H9 (cell line): ENCODE data around the gene NRIP3. TPM values are rescaled to one million over a fixed set of nuclear protein-coding genes. Genes with fewer than 3 reads are reported as not detected.

ENCODE experiments used
- DNase-seq: peaks from one replicate; pipeline ENCODE4 v3.0.0-alpha.2; 2017
- H2AFZ ChIP-seq: one replicate; pipeline ENCODE4 v1.6.1; 2013; ENCODE audit warnings: mild to moderate bottlenecking, low read length, control low read depth, moderate library complexity
- H2AK5ac ChIP-seq: 2 replicates; pipeline ENCODE4 v1.6.1; 2013; ENCODE audit warnings: low read length, control low read depth, mixed read lengths; ENCODE audit not compliant: insufficient read length
- H2BK120ac ChIP-seq: one replicate; pipeline ENCODE4 v1.6.1; 2013; ENCODE audit warnings: low read depth, mild to moderate bottlenecking, low read length, control low read depth, inconsistent platforms; ENCODE audit not compliant: poor library complexity, severe bottlenecking
- H2BK12ac ChIP-seq: 2 replicates; pipeline ENCODE4 v1.6.1; 2013; ENCODE audit warnings: low read length, control low read depth, mixed read lengths, low read depth; ENCODE audit not compliant: insufficient read length
- H2BK15ac ChIP-seq: 2 replicates; pipeline ENCODE4 v1.6.1; 2013; ENCODE audit warnings: low read depth, low read length, control low read depth
- H2BK20ac ChIP-seq: one replicate; pipeline ENCODE4 v1.6.1; 2013; ENCODE audit warnings: low read depth, mild to moderate bottlenecking, low read length, control low read depth, inconsistent platforms; ENCODE audit not compliant: poor library complexity, severe bottlenecking
- H2BK5ac ChIP-seq: 2 replicates; pipeline ENCODE4 v1.6.1; 2013; ENCODE audit warnings: low read length, control low read depth, mixed read lengths; ENCODE audit not compliant: insufficient read length
- H3K14ac ChIP-seq: 2 replicates; pipeline ENCODE4 v1.6.1; 2013; ENCODE audit warnings: low read length, control low read depth; ENCODE audit not compliant: insufficient read depth
- H3K18ac ChIP-seq: 2 replicates; pipeline ENCODE4 v1.6.1; 2013; ENCODE audit warnings: low read depth, mild to moderate bottlenecking, mixed read lengths, low read length, control low read depth; ENCODE audit not compliant: insufficient read length
- H3K23ac ChIP-seq: 2 replicates; pipeline ENCODE4 v1.6.1; 2013; ENCODE audit warnings: low read length, control low read depth, mixed read lengths, low read depth; ENCODE audit not compliant: insufficient read length
- H3K23me2 ChIP-seq: 2 replicates; pipeline ENCODE4 v1.6.1; 2013; ENCODE audit warnings: low read depth, mild to moderate bottlenecking, mixed read lengths, low read length, control low read depth; ENCODE audit not compliant: insufficient read length, poor library complexity, severe bottlenecking
- H3K27ac ChIP-seq: 2 replicates; pipeline ENCODE4 v1.5.1; 2013; ENCODE audit warnings: low read length, control low read depth, mixed read lengths, low read depth; ENCODE audit not compliant: insufficient read length
- H3K27me3 ChIP-seq: 2 replicates; pipeline ENCODE4 v1.6.1; 2013; ENCODE audit warnings: low read length, control low read depth, inconsistent platforms; ENCODE audit not compliant: insufficient read depth
- H3K4ac ChIP-seq: 2 replicates; pipeline ENCODE4 v1.6.1; 2013; ENCODE audit warnings: low read depth, mild to moderate bottlenecking, control low read depth, inconsistent platforms, low read length, moderate library complexity
- H3K4me1 ChIP-seq: 2 replicates; pipeline ENCODE4 v1.6.1; 2013; ENCODE audit warnings: low read length, control low read depth, inconsistent platforms; ENCODE audit not compliant: insufficient read depth
- H3K4me2 ChIP-seq: 2 replicates; pipeline ENCODE4 v1.6.1; 2013; ENCODE audit warnings: low read length, control low read depth, mixed read lengths; ENCODE audit not compliant: insufficient read length, insufficient read depth
- H3K56ac ChIP-seq: 2 replicates; pipeline ENCODE4 v1.6.1; 2013; ENCODE audit warnings: low read depth, mild to moderate bottlenecking, mixed read lengths, low read length, control low read depth; ENCODE audit not compliant: insufficient read length
- H3K79me1 ChIP-seq: 2 replicates; pipeline ENCODE4 v1.6.1; 2013; ENCODE audit warnings: low read depth, mild to moderate bottlenecking, moderate library complexity, low read length, control low read depth, inconsistent platforms; ENCODE audit not compliant: insufficient read depth, poor library complexity, severe bottlenecking
- H3K79me2 ChIP-seq: 2 replicates; pipeline ENCODE4 v1.6.1; 2013; ENCODE audit warnings: low read length, control low read depth, inconsistent platforms; ENCODE audit not compliant: insufficient read depth
- H3K9ac ChIP-seq: 2 replicates; pipeline ENCODE4 v1.6.1; 2013; ENCODE audit warnings: low read length, control low read depth, mixed read lengths; ENCODE audit not compliant: insufficient read length; ENCODE audit errors: extremely low read depth
- H3K9me3 ChIP-seq: one replicate; pipeline ENCODE4 v1.6.1; 2013; ENCODE audit warnings: low read depth, low read length, inconsistent platforms; ENCODE audit not compliant: control insufficient read depth
- H3T11ph ChIP-seq: one replicate; pipeline ENCODE4 v1.6.1; 2013; ENCODE audit warnings: mild to moderate bottlenecking, low read length, control low read depth, inconsistent platforms
- H4K20me1 ChIP-seq: one replicate; pipeline ENCODE4 v1.6.1; 2013; ENCODE audit not compliant: control insufficient read depth, insufficient read length, insufficient read depth
- H4K5ac ChIP-seq: 2 replicates; pipeline ENCODE4 v1.6.1; 2013; ENCODE audit warnings: low read depth, mild to moderate bottlenecking, mixed read lengths, low read length, control low read depth; ENCODE audit not compliant: insufficient read length
- H4K8ac ChIP-seq: replicated peaks from 2 replicates; pipeline ENCODE4 v1.6.1; 2013; ENCODE audit warnings: low read length, control low read depth, mixed read lengths, low read depth; ENCODE audit not compliant: insufficient read length
- H4K91ac ChIP-seq: 2 replicates; pipeline ENCODE4 v1.6.1; 2013; ENCODE audit warnings: low read depth, mild to moderate bottlenecking, moderate library complexity, mixed read lengths, low read length, control low read depth; ENCODE audit not compliant: insufficient read length
- H3K27ac Mint-ChIP-seq, 3 experiments: 2 replicates in 2 of 3; 3 replicates in 1 of 3; pipeline ENCODE4 v1.8.0; 2020 to 2021; ENCODE audit warnings: mixed read lengths in 3 of 3, mild to moderate bottlenecking in 1 of 3, moderate library complexity in 1 of 3
- H3K27me3 Mint-ChIP-seq: 2 replicates; pipeline ENCODE4 v1.8.0; 2021; ENCODE audit warnings: low read depth, mild to moderate bottlenecking, moderate library complexity, mixed read lengths
- H3K36me3 Mint-ChIP-seq, 3 experiments: 2 replicates in 2 of 3; 3 replicates in 1 of 3; pipeline ENCODE4 v1.8.0; 2020 to 2021; ENCODE audit warnings: low read depth in 3 of 3, mixed read lengths in 3 of 3; ENCODE audit not compliant: insufficient read depth in 1 of 3
- H3K4me1 Mint-ChIP-seq, 2 experiments: 2 replicates each; pipeline ENCODE4 v1.8.0; 2020; ENCODE audit warnings: mixed read lengths in 2 of 2
- H3K4me3 Mint-ChIP-seq, 2 experiments: 2 replicates in 1 of 2; 3 replicates in 1 of 2; pipeline ENCODE4 v1.8.0; 2020 to 2021; ENCODE audit warnings: mild to moderate bottlenecking in 2 of 2, mixed read lengths in 2 of 2, moderate library complexity in 1 of 2
- H3K9me3 Mint-ChIP-seq, 2 experiments: 2 replicates in 1 of 2; 3 replicates in 1 of 2; pipeline ENCODE4 v1.8.0; 2020; ENCODE audit warnings: mild to moderate bottlenecking in 2 of 2, mixed read lengths in 2 of 2, moderate library complexity in 1 of 2
- CTCF ChIP-seq: fragments of 200-600 bp; sonication (generic); conservative IDR thresholded peaks from 3 replicates; pipeline ENCODE4 v1.8.0; 2021; ENCODE audit warnings: antibody characterized with exemption, mild to moderate bottlenecking
- WGBS: extraction: QIAGEN DNeasy Blood & Tissue Kit; methylation state at CpG from one replicate; pipeline ENCODE4 v1.1.7; 2013; ENCODE audit warnings: missing lambda C conversion rate, low lambda C conversion rate, mixed read lengths; ENCODE audit not compliant: insufficient read length; ENCODE audit errors: extremely low coverage; 5-methylcytosine and 5-hydroxymethylcytosine counted together
- total RNA-seq: library from RNA; stranded (reverse); gene quantifications from 2 replicates; pipeline ENCODE4 v1.2.1, GENCODE V29; 2021

Gene NRIP3
- total RNA-seq, 1 experiment from 2014 or later: 4.2 TPM

GRCh38 chr11:9020916-9021315 is 17.1 kb upstream of the NRIP3 start:
- no peaks in the 10 kb centered on the region for H3K9me3 Mint-ChIP-seq
- H2AFZ ChIP-seq: no peak overlapping the region
- H3K4me3 Mint-ChIP-seq: no peak overlapping the region
- no peak overlapping the region for H3T11ph ChIP-seq
- no peak overlapping the region for H3K27ac ChIP-seq
- no peak for TF ChIP-seq CTCF
- no peak overlapping the region for H2BK120ac ChIP-seq
- DNase-seq: no peak
- H3K27me3 ChIP-seq: no peaks in the 10 kb centered on the region
- no peak overlapping the region for H3K9ac ChIP-seq
- no peak overlapping the region for H4K91ac ChIP-seq
- H3K27ac Mint-ChIP-seq: no peak overlapping the region
- H4K5ac ChIP-seq: no peak overlapping the region
- H2BK20ac ChIP-seq: no peak overlapping the region
- H2AK5ac ChIP-seq: no peak overlapping the region
- no CpG with 5 or more reads among the region's 8 CpGs for WGBS
- H3K9me3 ChIP-seq: no peaks in the 10 kb centered on the region
- H3K23ac ChIP-seq: no peak overlapping the region
- no peaks in the 10 kb centered on the region for H3K79me1 ChIP-seq
- no peaks in the 10 kb centered on the region for H4K20me1 ChIP-seq
- H3K14ac ChIP-seq: no peak overlapping the region
- no peaks in the 10 kb centered on the region for H3K4me1 ChIP-seq
- no peak overlapping the region for H2BK5ac ChIP-seq
- H2BK12ac ChIP-seq: no peak overlapping the region
- H3K18ac ChIP-seq: no peak overlapping the region
- H3K27me3 Mint-ChIP-seq: no peaks in the 10 kb centered on the region
- H3K56ac ChIP-seq: no peak overlapping the region
- H3K36me3 Mint-ChIP-seq: no peaks in the 10 kb centered on the region
- no peak overlapping the region for H3K4ac ChIP-seq
- peaks cover 7% of the 10 kb centered on the region in 2 experiments for H3K4me1 Mint-ChIP-seq
- no peaks in the 10 kb centered on the region for H3K23me2 ChIP-seq
- no peak overlapping the region for H2BK15ac ChIP-seq
- no peaks in the 10 kb centered on the region for H3K79me2 ChIP-seq
- H4K8ac ChIP-seq: no peak overlapping the region
- no peak overlapping the region for H3K4me2 ChIP-seq
